ENCODE results near the gene NET1. TPM values are rescaled to one million over a fixed set of nuclear protein-coding genes. Genes with fewer than 3 reads are reported as not detected.

NET1 gene
- total and polyA plus RNA-seq, 2 donors (not counting 3 experiments of a cell fraction or from before 2014, with no cell fraction given) = 14.4 to 46.3 TPM

GRCh38 chr10:5506751-5507648 is 94.6 kb downstream of the NET1 start:
- no peak overlapping the region for H3K4me3 ChIP-seq (replicated peaks in 1 of 3; ENCODE audit: insufficient read depth in 1 of 3, low read depth in 1 of 3, low read length in 3 of 3)
- no peaks in the 10 kb centered on the region for H3K36me3 ChIP-seq (ENCODE audit: control insufficient read depth in 2 of 2, extremely low read depth in 1 of 2, insufficient read depth in 2 of 2, low read length in 2 of 2)
- no peak for FAIRE-seq
- no peak for DNase-seq (ENCODE audit: low read depth, low spot score)
- intact Hi-C loops (cut with micrococcal nuclease) = no loop called here
- H3K4me2 ChIP-seq (ENCODE audit: insufficient read depth, low read length) = no peak overlapping the region
- no peak overlapping the region for H3K27ac ChIP-seq (ENCODE audit: insufficient read depth, low read depth, low read length)
- dilution Hi-C loops (cut with MboI; ENCODE audit: extremely low pct_ligation_motif_present, low sequenced_read_pairs) = no loop called here
- H2AFZ ChIP-seq (ENCODE audit: low read depth, low read length) = no peak overlapping the region
- no peak overlapping the region for H3K9ac ChIP-seq (replicated peaks; ENCODE audit: extremely low read depth, insufficient read depth, low read length)
- ChIA-PET POLR2A (no interaction called here), CTCF (interaction anchor here (0.6 to 1.3 kb wide), 2 partner anchors 37 to 116 kb away, joined by 3 to 4 read pairs; no protein-coding TSS in a partner anchor)
- H3K79me2 ChIP-seq (ENCODE audit: control insufficient read depth, insufficient read depth, low read length) = no peaks in the 10 kb centered on the region
- H3K27me3 ChIP-seq (ENCODE audit: control insufficient read depth in 2 of 2, insufficient read depth in 2 of 2, low read length in 2 of 2) = peaks cover 0 to 1% of the 10 kb centered on the region in 2 experiments
- TF ChIP-seq JUN (IDR thresholded peaks at IDR 0.05; ENCODE audit: borderline replicate concordance, insufficient read depth, insufficient read length, low read depth) = no peak
- TF ChIP-seq GATA2 (IDR thresholded peaks at IDR 0.05; ENCODE audit: insufficient read depth, insufficient read length, low read depth, low read length) = no peak
- no peak for TF ChIP-seq EZH2 (IDR thresholded peaks at IDR 0.05; ENCODE audit: borderline replicate concordance, low read depth, low read length, severe bottlenecking)
- TF ChIP-seq MYC (IDR thresholded peaks at IDR 0.05; ENCODE audit: low read depth, low read length) = no peak
- no peaks in the 10 kb centered on the region for H4K20me1 ChIP-seq (replicated peaks; ENCODE audit: control insufficient read depth, extremely low read depth, insufficient read depth, low read length)
- no peaks in the 10 kb centered on the region for H3K4me1 ChIP-seq (ENCODE audit: control insufficient read depth, extremely low read depth, insufficient read depth, low read length)
- no peaks in the 10 kb centered on the region for H3K9me3 ChIP-seq (replicated peaks; ENCODE audit: control insufficient read depth, insufficient read depth, low read length)
- BruUV-seq (replicated peaks) = no TSS peak
- H3K9me1 ChIP-seq (replicated peaks; ENCODE audit: control insufficient read depth, extremely low read depth, insufficient read depth, low read length) = no peaks in the 10 kb centered on the region

GRCh38 chr10:5507649-5508131 is 95.3 kb downstream of the NET1 start:
- H3K36me3 ChIP-seq (ENCODE audit: control insufficient read depth in 2 of 2, extremely low read depth in 1 of 2, insufficient read depth in 2 of 2, low read length in 2 of 2) = no peaks in the 10 kb centered on the region
- no TSS peak for BruUV-seq (replicated peaks)
- H3K9me1 ChIP-seq (replicated peaks; ENCODE audit: control insufficient read depth, extremely low read depth, insufficient read depth, low read length) = no peaks in the 10 kb centered on the region
- dilution Hi-C loops (cut with MboI; ENCODE audit: extremely low pct_ligation_motif_present, low sequenced_read_pairs) = no loop called here
- H3K27me3 ChIP-seq (ENCODE audit: control insufficient read depth in 2 of 2, insufficient read depth in 2 of 2, low read length in 2 of 2) = peaks cover 0 to 1% of the 10 kb centered on the region in 2 experiments
- H3K27ac ChIP-seq (ENCODE audit: insufficient read depth, low read depth, low read length) = no peak overlapping the region
- ChIA-PET CTCF (no interaction called here), POLR2A (no interaction called here)
- H3K9ac ChIP-seq (replicated peaks; ENCODE audit: extremely low read depth, insufficient read depth, low read length) = no peak overlapping the region
- no peaks in the 10 kb centered on the region for H4K20me1 ChIP-seq (replicated peaks; ENCODE audit: control insufficient read depth, extremely low read depth, insufficient read depth, low read length)
- no peaks in the 10 kb centered on the region for H3K79me2 ChIP-seq (ENCODE audit: control insufficient read depth, insufficient read depth, low read length)
- H3K4me3 ChIP-seq (replicated peaks in 1 of 3; ENCODE audit: insufficient read depth in 1 of 3, low read depth in 1 of 3, low read length in 3 of 3) = no peak overlapping the region
- H3K4me2 ChIP-seq (ENCODE audit: insufficient read depth, low read length) = no peak overlapping the region
- no peak for TF ChIP-seq MYC (IDR thresholded peaks at IDR 0.05; ENCODE audit: low read depth, low read length)
- no peak for TF ChIP-seq POLR2AphosphoS5 (IDR thresholded peaks at IDR 0.05; ENCODE audit: insufficient read depth, low read depth, low read length)
- TF ChIP-seq FOS (IDR thresholded peaks at IDR 0.05; ENCODE audit: borderline replicate concordance, insufficient read depth, low read length) = no peak
- TF ChIP-seq EZH2 (IDR thresholded peaks at IDR 0.05; ENCODE audit: borderline replicate concordance, low read depth, low read length, severe bottlenecking) = no peak
- TF ChIP-seq JUN (IDR thresholded peaks at IDR 0.05; ENCODE audit: borderline replicate concordance, insufficient read depth, insufficient read length, low read depth) = no peak
- TF ChIP-seq MAX (IDR thresholded peaks at IDR 0.05; ENCODE audit: insufficient read depth, insufficient read length) = no peak
- no peak for TF ChIP-seq POLR2A (IDR thresholded peaks at IDR 0.05; ENCODE audit: low read depth, low read length)
- no peak for TF ChIP-seq GATA2 (IDR thresholded peaks at IDR 0.05; ENCODE audit: insufficient read depth, insufficient read length, low read depth, low read length)
- TF ChIP-seq CTCF (IDR thresholded peaks at IDR 0.05; ENCODE audit: extremely low read depth in 1 of 2, insufficient read depth in 1 of 2, low read depth in 1 of 2, low read length in 2 of 2) = no peak
- DNase-seq (ENCODE audit: low read depth, low spot score) (no peak), FAIRE-seq (no peak)
- no peak overlapping the region for H2AFZ ChIP-seq (ENCODE audit: low read depth, low read length)
- intact Hi-C loops (cut with micrococcal nuclease) = no loop called here
- H3K4me1 ChIP-seq (ENCODE audit: control insufficient read depth, extremely low read depth, insufficient read depth, low read length) = no peaks in the 10 kb centered on the region
- no peaks in the 10 kb centered on the region for H3K9me3 ChIP-seq (replicated peaks; ENCODE audit: control insufficient read depth, insufficient read depth, low read length)
